ENCODE measurements around the gene APAF1. TPM values are rescaled to one million over a fixed set of nuclear protein-coding genes. Genes with fewer than 3 reads are reported as not detected.

APAF1 gene
- total and polyA plus RNA-seq, 10 of the 15 experiments (the other 5 are each of a cell fraction or from before 2014, with no cell fraction given), result 4.2 to 19.1 (median 14.2) TPM

DNA sequence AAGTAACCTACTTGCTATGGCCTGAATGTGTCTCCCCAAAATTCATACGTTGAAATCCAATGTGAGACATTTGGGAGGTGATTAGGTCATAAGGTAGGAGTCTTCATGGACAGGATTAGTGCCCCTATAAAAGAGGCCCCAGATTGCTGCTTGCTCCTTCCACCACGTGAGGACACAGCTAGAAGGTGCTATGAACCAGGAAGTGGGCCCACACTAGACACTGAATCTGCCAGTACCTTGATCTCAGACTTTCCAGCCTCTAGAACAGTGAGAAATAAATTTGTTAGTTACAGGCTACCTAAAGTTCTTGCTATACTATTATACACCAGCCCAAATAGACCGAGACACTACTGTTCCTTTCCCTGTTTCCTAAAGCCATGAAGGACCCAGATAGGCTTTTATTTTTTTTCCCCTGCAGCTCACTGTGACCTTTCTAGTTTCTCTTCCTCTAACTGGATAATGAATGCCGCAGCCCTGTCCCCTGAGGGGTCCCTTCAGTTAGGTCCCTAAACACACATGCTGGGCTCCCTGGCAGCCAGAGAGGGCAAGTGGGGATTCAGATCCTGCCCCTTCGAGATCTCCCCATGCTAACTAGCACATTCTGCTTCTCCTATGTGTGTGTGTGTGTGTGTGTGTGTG, 32.3 kb upstream of the APAF1 start (continued):
- TF ChIP-seq TARDBP (IDR thresholded peaks at IDR 0.05; ENCODE audit: borderline replicate concordance), result no peak
- TF ChIP-seq BCL11A (IDR thresholded peaks at IDR 0.05; ENCODE audit: low read depth, low read length), result 0 out of 2 replicates have a peak, but pooled peaks have one; percentile 28
- TF ChIP-seq JUNB (IDR thresholded peaks at IDR 0.05), result no peak; the same call in 1 of the 2 replicates
- TF ChIP-seq, protein P1, sequence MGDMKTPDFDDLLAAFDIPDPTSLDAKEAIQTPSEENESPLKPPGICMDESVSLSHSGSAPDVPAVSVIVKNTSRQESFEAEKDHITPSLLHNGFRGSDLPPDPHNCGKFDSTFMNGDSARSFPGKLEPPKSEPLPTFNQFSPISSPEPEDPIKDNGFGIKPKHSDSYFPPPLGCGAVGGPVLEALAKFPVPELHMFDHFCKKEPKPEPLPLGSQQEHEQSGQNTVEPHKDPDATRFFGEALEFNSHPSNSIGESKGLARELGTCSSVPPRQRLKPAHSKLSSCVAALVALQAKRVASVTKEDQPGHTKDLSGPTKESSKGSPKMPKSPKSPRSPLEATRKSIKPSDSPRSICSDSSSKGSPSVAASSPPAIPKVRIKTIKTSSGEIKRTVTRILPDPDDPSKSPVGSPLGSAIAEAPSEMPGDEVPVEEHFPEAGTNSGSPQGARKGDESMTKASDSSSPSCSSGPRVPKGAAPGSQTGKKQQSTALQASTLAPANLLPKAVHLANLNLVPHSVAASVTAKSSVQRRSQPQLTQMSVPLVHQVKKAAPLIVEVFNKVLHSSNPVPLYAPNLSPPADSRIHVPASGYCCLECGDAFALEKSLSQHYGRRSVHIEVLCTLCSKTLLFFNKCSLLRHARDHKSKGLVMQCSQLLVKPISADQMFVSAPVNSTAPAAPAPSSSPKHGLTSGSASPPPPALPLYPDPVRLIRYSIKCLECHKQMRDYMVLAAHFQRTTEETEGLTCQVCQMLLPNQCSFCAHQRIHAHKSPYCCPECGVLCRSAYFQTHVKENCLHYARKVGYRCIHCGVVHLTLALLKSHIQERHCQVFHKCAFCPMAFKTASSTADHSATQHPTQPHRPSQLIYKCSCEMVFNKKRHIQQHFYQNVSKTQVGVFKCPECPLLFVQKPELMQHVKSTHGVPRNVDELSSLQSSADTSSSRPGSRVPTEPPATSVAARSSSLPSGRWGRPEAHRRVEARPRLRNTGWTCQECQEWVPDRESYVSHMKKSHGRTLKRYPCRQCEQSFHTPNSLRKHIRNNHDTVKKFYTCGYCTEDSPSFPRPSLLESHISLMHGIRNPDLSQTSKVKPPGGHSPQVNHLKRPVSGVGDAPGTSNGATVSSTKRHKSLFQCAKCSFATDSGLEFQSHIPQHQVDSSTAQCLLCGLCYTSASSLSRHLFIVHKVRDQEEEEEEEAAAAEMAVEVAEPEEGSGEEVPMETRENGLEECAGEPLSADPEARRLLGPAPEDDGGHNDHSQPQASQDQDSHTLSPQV (IDR thresholded peaks at IDR 0.05), result 0 out of 2 replicates have a peak, but pooled peaks have one; percentile 19
- TF ChIP-seq TCF3 (IDR thresholded peaks at IDR 0.05; ENCODE audit: borderline replicate concordance, insufficient read depth, low read depth, low read length), result no peak
- TF ChIP-seq ZSCAN29 (IDR thresholded peaks at IDR 0.05), result no peak
- no peak for TF ChIP-seq KDM1A (IDR thresholded peaks at IDR 0.05; ENCODE audit: borderline replicate concordance)
- TF ChIP-seq NR2C2 (IDR thresholded peaks at IDR 0.05; ENCODE audit: borderline replicate concordance, control insufficient read depth, insufficient read length, low read depth), result no peak
- TF ChIP-seq SRF (IDR thresholded peaks at IDR 0.05; ENCODE audit: low read depth in 2 of 2, low read length in 2 of 2), result no peak
- no peak for TF ChIP-seq RAD21 (IDR thresholded peaks at IDR 0.05; ENCODE audit: insufficient read depth, low read depth, low read length)
- TF ChIP-seq KAT2A (conservative IDR thresholded peaks at IDR 0.05; ENCODE audit: control insufficient read depth, low read depth, low read length), result no peak
- TF ChIP-seq, protein P2, sequence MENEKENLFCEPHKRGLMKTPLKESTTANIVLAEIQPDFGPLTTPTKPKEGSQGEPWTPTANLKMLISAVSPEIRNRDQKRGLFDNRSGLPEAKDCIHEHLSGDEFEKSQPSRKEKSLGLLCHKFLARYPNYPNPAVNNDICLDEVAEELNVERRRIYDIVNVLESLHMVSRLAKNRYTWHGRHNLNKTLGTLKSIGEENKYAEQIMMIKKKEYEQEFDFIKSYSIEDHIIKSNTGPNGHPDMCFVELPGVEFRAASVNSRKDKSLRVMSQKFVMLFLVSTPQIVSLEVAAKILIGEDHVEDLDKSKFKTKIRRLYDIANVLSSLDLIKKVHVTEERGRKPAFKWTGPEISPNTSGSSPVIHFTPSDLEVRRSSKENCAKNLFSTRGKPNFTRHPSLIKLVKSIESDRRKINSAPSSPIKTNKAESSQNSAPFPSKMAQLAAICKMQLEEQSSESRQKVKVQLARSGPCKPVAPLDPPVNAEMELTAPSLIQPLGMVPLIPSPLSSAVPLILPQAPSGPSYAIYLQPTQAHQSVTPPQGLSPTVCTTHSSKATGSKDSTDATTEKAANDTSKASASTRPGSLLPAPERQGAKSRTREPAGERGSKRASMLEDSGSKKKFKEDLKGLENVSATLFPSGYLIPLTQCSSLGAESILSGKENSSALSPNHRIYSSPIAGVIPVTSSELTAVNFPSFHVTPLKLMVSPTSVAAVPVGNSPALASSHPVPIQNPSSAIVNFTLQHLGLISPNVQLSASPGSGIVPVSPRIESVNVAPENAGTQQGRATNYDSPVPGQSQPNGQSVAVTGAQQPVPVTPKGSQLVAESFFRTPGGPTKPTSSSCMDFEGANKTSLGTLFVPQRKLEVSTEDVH (IDR thresholded peaks at IDR 0.05; ENCODE audit: low read depth, partially characterized antibody), result no peak
- TF ChIP-seq ASH2L (IDR thresholded peaks at IDR 0.05; ENCODE audit: borderline replicate concordance, low read depth), result no peak
- no peak for TF ChIP-seq ZNF217 (IDR thresholded peaks at IDR 0.05)
- TF ChIP-seq PML (IDR thresholded peaks at IDR 0.05; ENCODE audit: low read length), result no peak
- TF ChIP-seq, protein P3, sequence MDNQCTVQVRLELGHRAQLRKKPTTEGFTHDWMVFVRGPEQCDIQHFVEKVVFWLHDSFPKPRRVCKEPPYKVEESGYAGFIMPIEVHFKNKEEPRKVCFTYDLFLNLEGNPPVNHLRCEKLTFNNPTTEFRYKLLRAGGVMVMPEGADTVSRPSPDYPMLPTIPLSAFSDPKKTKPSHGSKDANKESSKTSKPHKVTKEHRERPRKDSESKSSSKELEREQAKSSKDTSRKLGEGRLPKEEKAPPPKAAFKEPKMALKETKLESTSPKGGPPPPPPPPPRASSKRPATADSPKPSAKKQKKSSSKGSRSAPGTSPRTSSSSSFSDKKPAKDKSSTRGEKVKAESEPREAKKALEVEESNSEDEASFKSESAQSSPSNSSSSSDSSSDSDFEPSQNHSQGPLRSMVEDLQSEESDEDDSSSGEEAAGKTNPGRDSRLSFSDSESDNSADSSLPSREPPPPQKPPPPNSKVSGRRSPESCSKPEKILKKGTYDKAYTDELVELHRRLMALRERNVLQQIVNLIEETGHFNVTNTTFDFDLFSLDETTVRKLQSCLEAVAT (IDR thresholded peaks at IDR 0.05), result no peak
- TF ChIP-seq ZNF24 (IDR thresholded peaks at IDR 0.05), result 0 out of 2 replicates have a peak, but pooled peaks have one; percentile 14
- TF ChIP-seq ATF7 (IDR thresholded peaks at IDR 0.05; ENCODE audit: low read depth), result peak; percentile 48; the same call in 1 of the 2 replicates
- TF ChIP-seq CBFB (IDR thresholded peaks at IDR 0.05; ENCODE audit: low read depth), result no peak
- no peak; the same call in 1 of the 2 replicates for TF ChIP-seq ZNF207 (IDR thresholded peaks at IDR 0.05; ENCODE audit: borderline replicate concordance)
- peak; percentile 84 for TF ChIP-seq DPF2 (IDR thresholded peaks at IDR 0.05)
- TF ChIP-seq, protein P4, sequence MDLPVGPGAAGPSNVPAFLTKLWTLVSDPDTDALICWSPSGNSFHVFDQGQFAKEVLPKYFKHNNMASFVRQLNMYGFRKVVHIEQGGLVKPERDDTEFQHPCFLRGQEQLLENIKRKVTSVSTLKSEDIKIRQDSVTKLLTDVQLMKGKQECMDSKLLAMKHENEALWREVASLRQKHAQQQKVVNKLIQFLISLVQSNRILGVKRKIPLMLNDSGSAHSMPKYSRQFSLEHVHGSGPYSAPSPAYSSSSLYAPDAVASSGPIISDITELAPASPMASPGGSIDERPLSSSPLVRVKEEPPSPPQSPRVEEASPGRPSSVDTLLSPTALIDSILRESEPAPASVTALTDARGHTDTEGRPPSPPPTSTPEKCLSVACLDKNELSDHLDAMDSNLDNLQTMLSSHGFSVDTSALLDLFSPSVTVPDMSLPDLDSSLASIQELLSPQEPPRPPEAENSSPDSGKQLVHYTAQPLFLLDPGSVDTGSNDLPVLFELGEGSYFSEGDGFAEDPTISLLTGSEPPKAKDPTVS (IDR thresholded peaks at IDR 0.05; ENCODE audit: low read depth, low read length), result no peak
